ENCODE data around the gene CCDC12.

Gene CCDC12

GRCh38 chr3:46995901-46996562 is 19.5 kb upstream of the CCDC12 start:
- FAIRE-seq = no peak

DNA sequence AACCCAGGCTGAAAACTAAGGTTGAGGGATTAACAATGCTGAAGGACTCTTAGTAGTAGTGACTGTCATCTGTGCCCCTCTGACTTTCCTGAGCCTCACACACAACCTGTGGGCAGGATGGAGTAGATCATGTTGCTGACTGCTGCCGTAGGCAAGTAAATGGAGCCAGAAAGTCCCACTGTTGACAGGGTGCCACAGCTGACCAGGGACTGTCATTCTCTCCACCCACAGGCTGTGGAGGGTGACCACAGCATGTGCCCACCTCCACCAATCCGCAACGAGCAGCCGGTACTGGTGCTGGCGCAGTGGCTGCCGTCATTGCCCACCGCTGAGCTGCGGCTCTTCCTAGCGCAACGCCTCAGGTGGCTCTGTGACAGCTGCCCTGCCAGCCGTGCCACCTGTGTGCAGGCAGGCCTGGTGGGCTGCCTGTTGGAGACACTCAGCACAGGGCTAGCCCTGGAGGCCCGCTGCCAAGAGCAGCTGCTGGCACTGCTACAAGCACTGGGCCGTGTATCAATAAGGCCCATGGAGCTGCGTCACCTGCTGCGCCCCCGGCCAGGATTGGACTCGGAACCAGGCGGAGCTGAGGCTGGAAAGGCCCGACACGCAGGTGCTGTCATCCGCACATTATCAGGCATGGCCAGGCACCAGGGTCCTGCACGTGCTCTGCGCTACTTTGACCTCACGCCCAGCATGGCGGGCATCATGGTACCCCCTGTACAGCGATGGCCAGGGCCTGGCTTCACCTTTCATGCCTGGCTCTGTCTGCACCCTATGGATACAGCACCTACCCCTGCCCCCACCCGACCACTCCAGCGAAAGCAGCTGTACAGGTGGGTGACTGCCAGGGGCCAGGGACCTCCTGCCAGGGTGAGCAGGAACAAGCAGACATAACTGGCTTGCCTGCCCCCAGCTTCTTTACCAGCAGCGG is 18.5 kb upstream of the CCDC12 start:
- no peak for FAIRE-seq

DNA sequence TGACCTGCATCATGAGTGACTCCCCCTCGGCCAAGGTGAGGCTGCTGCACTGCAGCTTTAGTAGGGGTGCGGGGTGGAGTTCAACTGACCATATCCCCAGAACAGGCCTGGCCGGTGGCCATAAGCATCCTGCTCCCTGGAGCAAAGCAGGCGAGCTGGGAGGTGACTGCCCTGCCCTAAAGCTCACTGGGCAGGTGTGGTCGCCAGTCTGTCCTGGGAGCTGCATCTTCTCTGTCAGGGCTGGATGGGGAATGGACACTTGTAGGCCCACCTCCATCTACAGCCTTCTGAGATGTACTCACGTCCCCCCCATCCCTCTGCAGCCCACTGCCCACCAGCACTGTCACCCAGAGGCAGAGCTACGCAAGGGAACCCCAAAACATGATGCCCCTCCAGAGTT is 17.4 kb upstream of the CCDC12 start:
- FAIRE-seq = no peak

- no peak for FAIRE-seq
These were observed 16.7 kb upstream of the CCDC12 start for GRCh38 chr3:46993292-46993691.

- FAIRE-seq = no peak
These were observed 15.7 kb upstream of the CCDC12 start for GRCh38 chr3:46992231-46992630.

- no peak for FAIRE-seq
These were observed 15.0 kb upstream of the CCDC12 start for GRCh38 chr3:46991406-46992165.

DNA sequence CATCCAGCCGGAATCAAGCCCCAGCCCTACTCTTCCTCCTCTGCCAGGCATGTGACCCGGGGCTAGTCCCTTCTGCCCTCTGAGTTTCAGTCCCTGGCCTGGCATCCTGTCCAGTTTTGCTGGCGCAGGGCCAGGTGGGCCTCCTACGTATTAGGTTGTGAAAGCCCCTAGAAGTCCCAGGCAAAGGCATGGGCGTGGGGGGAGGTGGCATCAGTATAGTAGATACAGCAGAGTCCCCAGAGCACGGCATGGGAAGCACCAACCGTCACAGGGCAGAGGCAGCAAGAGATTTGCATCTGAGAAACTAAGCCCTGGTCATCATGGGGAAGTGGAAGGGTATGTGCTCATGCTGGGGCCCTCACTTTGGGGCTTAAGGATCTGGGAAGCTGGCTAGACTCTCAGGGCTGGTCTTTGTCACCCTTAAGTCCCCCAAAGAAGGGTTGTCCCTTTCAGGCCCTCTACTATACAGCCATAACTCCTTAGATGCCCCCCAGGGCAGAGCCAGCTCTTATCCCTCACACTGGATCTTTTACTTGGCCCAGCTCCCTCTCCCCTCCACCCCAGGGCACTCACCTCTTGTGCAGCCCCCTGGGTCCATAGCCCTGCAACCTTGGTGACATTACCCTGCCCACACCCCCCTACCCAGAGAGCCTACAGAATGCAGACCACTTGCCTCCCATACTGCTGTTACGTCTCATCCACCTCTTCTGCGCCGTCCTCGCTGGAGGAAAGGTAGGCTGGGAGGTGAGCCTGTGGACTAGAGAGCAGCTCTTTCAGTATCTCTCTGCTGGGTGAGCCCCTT is 14.2 kb upstream of the CCDC12 start:
- no peak for FAIRE-seq

DNA sequence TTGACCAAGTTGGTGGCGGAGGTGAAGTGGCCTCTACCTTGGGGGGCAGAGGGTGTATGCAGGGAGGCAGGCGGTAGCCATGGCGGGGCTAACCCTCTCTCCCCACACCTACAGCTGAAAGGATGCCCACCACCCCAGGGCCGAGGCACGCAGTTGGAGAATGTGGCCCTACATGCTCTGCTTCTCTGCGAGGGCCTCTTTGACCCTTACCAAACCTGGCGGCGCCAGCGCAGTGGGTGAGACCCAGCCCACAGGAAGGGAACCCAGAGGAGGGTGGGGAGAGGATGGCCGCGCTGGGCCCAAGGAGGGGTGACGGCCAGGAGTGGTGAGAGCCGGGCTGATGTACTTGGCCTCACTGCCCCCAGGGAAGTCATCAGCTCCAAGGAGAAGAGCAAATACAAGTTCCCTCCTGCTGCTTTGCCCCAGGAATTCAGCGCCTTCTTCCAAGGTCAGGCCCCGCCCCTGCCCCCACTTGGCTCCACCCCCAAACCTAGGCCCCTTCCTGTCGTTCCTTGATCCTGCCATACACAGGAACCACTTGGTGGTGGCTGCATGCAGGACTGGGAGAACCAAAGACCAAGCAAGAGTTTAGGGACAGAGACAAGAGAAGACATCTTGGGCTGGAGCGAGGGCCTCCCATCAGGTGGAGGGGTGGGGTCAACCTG is 12.7 kb upstream of the CCDC12 start:
- FAIRE-seq = no peak

- no peak for FAIRE-seq
These were observed 12.1 kb upstream of the CCDC12 start for GRCh38 chr3:46988616-46989015.

GRCh38 chr3:46987743-46988401 is 11.3 kb upstream of the CCDC12 start:
- FAIRE-seq = no peak

DNA sequence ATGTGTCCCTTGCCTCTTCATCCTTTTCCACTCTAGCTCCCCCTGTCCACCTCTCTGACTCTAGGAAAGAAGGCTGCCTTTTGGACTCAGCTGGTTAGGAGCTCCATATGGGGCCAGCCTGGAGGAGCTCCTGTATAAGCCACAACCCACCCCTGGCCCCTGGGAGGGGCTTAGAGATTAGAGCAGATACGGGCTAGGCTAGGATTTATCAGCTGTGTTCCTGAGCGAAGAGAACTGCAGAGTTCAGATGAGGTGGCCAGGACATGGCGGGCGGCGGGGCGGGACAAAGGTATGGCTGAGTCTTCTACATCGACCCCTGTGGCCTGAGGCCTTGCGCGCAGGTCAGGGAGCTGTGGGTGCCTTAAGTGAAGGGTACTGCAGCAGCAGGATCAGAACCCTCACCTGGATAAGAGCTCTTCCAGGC is 10.8 kb upstream of the CCDC12 start:
- FAIRE-seq = no peak

- no peak for FAIRE-seq
These were observed 10.3 kb upstream of the CCDC12 start for GRCh38 chr3:46986782-46987310.

- FAIRE-seq = no peak
These were observed 9.6 kb upstream of the CCDC12 start for GRCh38 chr3:46986055-46986730.

- no peak for FAIRE-seq
These were observed 9.0 kb upstream of the CCDC12 start for GRCh38 chr3:46985588-46985987.

DNA sequence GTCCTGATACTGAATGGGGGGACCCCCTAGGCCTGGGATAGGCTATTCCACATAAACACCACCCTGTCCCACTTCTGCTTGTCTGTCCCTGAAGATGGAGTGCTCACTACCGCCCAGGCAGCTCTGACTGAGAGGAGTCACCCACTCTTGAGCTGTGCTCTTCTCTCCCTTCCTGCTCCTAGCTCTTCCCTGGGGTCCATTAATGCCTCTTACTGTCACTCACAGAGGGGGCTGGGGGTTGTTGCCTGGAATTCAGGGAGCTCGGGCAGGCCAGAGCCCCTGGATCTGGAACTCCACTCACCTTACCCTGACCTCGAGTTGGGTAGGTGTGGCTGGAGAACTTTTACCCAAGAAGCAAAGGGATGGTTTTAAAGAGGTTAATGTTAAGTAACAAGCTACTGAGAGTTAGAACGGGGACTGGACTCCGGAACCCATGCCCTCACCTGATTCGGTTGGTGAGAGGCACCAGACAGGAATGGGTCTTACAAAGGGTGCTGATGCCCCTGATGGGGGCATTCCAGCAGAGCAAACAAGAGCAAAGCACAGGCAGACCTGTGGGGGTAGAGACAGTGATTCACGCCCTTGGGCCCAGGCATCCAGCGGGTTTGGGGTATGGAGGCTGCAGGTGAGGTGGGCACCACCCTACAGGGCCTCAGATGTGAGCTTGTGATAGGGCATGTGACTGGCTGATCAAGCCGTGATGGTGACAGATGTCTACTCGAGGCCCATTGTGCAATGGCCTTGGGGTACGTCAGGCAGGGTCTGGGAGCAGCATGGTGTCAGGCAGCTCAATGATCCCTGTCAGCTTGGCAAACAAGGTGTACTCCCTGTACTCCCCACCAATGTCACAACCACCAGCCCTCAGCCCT is 8.3 kb upstream of the CCDC12 start:
- no peak for FAIRE-seq

DNA sequence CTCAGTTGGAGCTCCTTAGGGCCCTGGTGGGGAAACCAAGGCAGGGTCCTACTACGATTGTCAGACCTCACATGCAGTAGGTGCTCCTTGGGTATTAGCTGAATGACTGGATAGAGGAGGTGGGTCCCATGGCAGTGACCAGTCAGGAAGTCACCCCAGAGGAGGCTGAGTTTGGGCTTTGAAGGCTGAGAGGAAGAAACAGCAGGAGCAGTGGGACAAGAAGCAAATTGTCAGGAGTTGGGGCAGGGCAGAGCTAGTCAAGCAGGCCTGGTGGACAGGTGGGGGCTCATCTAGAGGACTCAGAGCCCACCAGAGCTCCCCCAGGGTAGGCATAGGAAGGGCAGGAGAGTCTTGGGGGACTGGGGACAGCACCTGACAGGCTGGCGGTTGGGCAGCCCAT is 6.0 kb upstream of the CCDC12 start:
- FAIRE-seq = no peak

DNA sequence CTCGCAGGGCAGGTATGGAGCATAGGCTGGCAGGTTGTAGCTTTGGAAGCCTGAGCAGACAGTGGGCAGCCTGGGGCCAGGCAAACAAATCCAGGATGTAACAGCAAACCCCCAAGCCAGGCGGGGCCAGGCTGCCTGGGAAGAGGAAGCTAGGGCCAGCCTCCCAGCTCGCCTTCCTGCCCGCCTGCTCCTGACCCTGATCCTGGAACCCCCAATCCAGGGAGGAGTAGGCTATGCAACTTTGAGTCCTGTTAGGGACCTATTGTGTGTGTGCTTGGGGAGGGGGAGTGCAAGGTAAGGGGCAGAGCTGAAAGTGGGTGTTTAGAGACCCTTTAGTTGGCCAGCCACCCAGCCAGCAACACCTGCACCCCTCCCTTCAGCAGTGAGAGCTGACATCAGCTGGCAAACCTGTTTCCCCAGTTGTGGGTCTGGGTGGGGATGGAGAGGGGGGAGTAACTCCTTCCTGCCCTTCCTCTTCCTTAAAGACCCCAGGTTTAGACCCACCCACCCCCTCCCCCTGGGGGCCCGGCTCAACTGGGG is 5.5 kb upstream of the CCDC12 start:
- FAIRE-seq = no peak

DNA sequence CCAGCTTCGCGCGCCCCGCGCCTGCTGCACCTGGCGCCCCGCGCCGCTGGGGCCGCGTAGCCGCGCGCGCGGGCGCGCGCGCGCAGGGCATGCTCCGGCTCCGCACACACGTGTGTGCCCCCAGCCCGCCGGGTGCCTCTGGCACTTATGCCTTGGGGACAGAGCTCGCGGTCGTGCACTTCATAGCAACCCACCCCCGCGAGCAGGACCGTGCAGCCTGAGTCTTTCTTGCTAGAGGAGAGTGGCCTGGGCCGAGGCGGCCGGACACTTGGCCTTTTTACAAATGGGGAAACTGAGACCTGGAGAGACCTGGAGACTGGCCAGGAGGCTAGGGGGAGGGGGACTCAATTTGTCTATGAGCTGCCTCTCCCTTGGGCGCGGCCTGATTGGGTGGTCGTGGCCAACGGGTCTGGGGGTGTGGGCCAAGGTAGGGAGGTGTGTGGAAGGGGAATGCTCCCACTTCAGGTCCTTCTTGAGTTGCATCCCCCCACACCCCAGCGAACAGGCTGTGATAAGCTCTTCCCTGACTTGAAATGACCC is 3.5 kb upstream of the CCDC12 start:
- no peak for FAIRE-seq

Measured in colon (tissue), 2 donors.